ENCODE results near the gene KCNIP4. TPM values are rescaled to one million over a fixed set of nuclear protein-coding genes. Genes with fewer than 3 reads are reported as not detected.

Gene KCNIP4
- total and polyA plus RNA-seq, 10 of the 15 experiments (the other 5 are each of a cell fraction or from before 2014, with no cell fraction given): 0.03 to 0.23 (median 0.13) TPM; not detected in 7

GRCh38 chr4:21195682-21196081 is 752.9 kb downstream of the KCNIP4 start (continued):
- TF ChIP-seq, protein P1, sequence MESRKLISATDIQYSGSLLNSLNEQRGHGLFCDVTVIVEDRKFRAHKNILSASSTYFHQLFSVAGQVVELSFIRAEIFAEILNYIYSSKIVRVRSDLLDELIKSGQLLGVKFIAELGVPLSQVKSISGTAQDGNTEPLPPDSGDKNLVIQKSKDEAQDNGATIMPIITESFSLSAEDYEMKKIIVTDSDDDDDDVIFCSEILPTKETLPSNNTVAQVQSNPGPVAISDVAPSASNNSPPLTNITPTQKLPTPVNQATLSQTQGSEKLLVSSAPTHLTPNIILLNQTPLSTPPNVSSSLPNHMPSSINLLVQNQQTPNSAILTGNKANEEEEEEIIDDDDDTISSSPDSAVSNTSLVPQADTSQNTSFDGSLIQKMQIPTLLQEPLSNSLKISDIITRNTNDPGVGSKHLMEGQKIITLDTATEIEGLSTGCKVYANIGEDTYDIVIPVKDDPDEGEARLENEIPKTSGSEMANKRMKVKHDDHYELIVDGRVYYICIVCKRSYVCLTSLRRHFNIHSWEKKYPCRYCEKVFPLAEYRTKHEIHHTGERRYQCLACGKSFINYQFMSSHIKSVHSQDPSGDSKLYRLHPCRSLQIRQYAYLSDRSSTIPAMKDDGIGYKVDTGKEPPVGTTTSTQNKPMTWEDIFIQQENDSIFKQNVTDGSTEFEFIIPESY (IDR thresholded peaks at IDR 0.05): no peak
- no peak for TF ChIP-seq TBL1XR1 (IDR thresholded peaks at IDR 0.05; ENCODE audit: low read depth, low read length)

GRCh38 chr4:21192367-21192766 is 756.2 kb downstream of the KCNIP4 start:
- H3K4me3 ChIP-seq: no peak overlapping the region
- no peaks in the 10 kb centered on the region; the same call in 2 of the 3 replicates for H3K9me3 ChIP-seq (replicated peaks; ENCODE audit: control insufficient read depth, insufficient read depth, low read length)
- ChIA-PET POLR2A (no interaction called here), CTCF (no interaction called here), RAD21 (ENCODE audit: unreplicated experiment) (no interaction called here), SMC1A (ENCODE audit: uncharacterized antibody, unreplicated experiment) (no interaction called here)
- no peak overlapping the region for H3K27ac ChIP-seq (ENCODE audit: control insufficient read depth, insufficient read depth)
- DNase-seq (ENCODE audit: low read depth, low spot score) (no peak), ATAC-seq (no peak), FAIRE-seq (no peak)
- no peaks in the 10 kb centered on the region for H3K4me1 ChIP-seq (ENCODE audit: control insufficient read depth, insufficient read depth, low read length)
- H3K36me3 ChIP-seq (ENCODE audit: control insufficient read depth in 2 of 2, insufficient read depth in 2 of 2, low read length in 1 of 2): no peaks in the 10 kb centered on the region
- no peaks in the 10 kb centered on the region for H3K27me3 ChIP-seq (replicated peaks in 1 of 2; ENCODE audit: control insufficient read depth in 2 of 2, insufficient read depth in 2 of 2, low read length in 1 of 2)
- TF ChIP-seq KAT2A (conservative IDR thresholded peaks at IDR 0.05; ENCODE audit: control insufficient read depth, low read depth, low read length): no peak
- no peak for TF ChIP-seq ELK1 (IDR thresholded peaks at IDR 0.05; ENCODE audit: low read depth, low read length)
- no peak for TF ChIP-seq ATF7 (IDR thresholded peaks at IDR 0.05; ENCODE audit: low read depth)
- no peak for TF ChIP-seq SP1 (IDR thresholded peaks at IDR 0.05; ENCODE audit: low read depth, low read length)
- no peak for TF ChIP-seq SKIL (IDR thresholded peaks at IDR 0.05; ENCODE audit: low read depth, poor library complexity, severe bottlenecking)
- TF ChIP-seq, protein P2, sequence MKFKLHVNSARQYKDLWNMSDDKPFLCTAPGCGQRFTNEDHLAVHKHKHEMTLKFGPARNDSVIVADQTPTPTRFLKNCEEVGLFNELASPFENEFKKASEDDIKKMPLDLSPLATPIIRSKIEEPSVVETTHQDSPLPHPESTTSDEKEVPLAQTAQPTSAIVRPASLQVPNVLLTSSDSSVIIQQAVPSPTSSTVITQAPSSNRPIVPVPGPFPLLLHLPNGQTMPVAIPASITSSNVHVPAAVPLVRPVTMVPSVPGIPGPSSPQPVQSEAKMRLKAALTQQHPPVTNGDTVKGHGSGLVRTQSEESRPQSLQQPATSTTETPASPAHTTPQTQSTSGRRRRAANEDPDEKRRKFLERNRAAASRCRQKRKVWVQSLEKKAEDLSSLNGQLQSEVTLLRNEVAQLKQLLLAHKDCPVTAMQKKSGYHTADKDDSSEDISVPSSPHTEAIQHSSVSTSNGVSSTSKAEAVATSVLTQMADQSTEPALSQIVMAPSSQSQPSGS (IDR thresholded peaks at IDR 0.05; ENCODE audit: low read length): no peak
- no peak for TF ChIP-seq MTA2 (IDR thresholded peaks at IDR 0.05; ENCODE audit: low read depth)
- TF ChIP-seq TARDBP (IDR thresholded peaks at IDR 0.05; ENCODE audit: borderline replicate concordance): no peak
- no peak for TF ChIP-seq JUNB (IDR thresholded peaks at IDR 0.05)
- no peak for TF ChIP-seq KDM1A (IDR thresholded peaks at IDR 0.05; ENCODE audit: borderline replicate concordance)
- no peak for TF ChIP-seq EED (IDR thresholded peaks at IDR 0.05; ENCODE audit: low read depth)
- no peak for TF ChIP-seq MTA3 (IDR thresholded peaks at IDR 0.05; ENCODE audit: borderline replicate concordance, low read length)
- no peak for TF ChIP-seq ZNF217 (IDR thresholded peaks at IDR 0.05)
- TF ChIP-seq NRF1 (conservative IDR thresholded peaks at IDR 0.05; ENCODE audit: low read depth, low read length): no peak
- TF ChIP-seq EP300 (IDR thresholded peaks at IDR 0.05; ENCODE audit: borderline replicate concordance in 1 of 2, control insufficient read depth in 1 of 2, low read depth in 2 of 2, low read length in 2 of 2): no peak
- no peak for TF ChIP-seq POLR2AphosphoS5 (IDR thresholded peaks at IDR 0.05; ENCODE audit: low read length)
- intact Hi-C loops (cut with micrococcal nuclease; ENCODE audit: unreplicated experiment) (no loop called here), in situ Hi-C loops (cut with MboI) (no loop called here)
- 69% methylated on average over 2 of the region's 2 CpGs for WGBS (ENCODE audit: insufficient coverage, insufficient replicate concordance, low lambda C conversion rate, missing lambda C conversion rate)
- H3K9ac ChIP-seq (ENCODE audit: control insufficient read depth, insufficient read depth, low read length): no peak overlapping the region
- H3K4me2 ChIP-seq (ENCODE audit: control insufficient read depth, insufficient read depth): no peak overlapping the region
- no peak overlapping the region for H2AFZ ChIP-seq (ENCODE audit: control insufficient read depth, low read depth, low read length)
- BruUV-seq (replicated peaks): no TSS peak
- no peaks in the 10 kb centered on the region for H3K79me2 ChIP-seq (ENCODE audit: control insufficient read depth, insufficient read depth, low read length)
- no peaks in the 10 kb centered on the region for H4K20me1 ChIP-seq (ENCODE audit: control insufficient read depth, insufficient read depth)

Data from GM12878 (cell line).